ENCODE results near the gene ZBTB47. TPM values are rescaled to one million over a fixed set of nuclear protein-coding genes. Genes with fewer than 3 reads are reported as not detected.
A peak's percentile ranks its signal among the peaks of the same experiment; 100 is the strongest.

ZBTB47 gene
- total RNA-seq, 1 experiment from 2014 or later, result 8.1 TPM

- Histone ChIP-seq H3F3A (ENCODE audit: insufficient read depth, low read depth) (no peaks in the 10 kb centered on the region), H3K27ac (no peak overlapping the region), H3K9me2 (ENCODE audit: insufficient read depth) (no peaks in the 10 kb centered on the region), H3K4me1 (replicated peaks; ENCODE audit: insufficient read depth) (peaks cover 21% of the 10 kb centered on the region), H3K4me3 (no peak overlapping the region), H3K36me3 (ENCODE audit: low read depth) (no peaks in the 10 kb centered on the region), H3K9me3 (ENCODE audit: insufficient read depth, low read depth) (no peaks in the 10 kb centered on the region), H2AFZ (no peak overlapping the region), H4K20me1 (ENCODE audit: insufficient read depth) (no peaks in the 10 kb centered on the region), H3K79me2 (ENCODE audit: low read depth) (no peaks in the 10 kb centered on the region), H3K4me2 (no peak overlapping the region), H3K27me3 (ENCODE audit: insufficient read depth, low read depth) (no peaks in the 10 kb centered on the region)
- no TSS peak for BruUV-seq (replicated peaks)
- ChIA-PET CTCF (no interaction called here), POLR2A (ENCODE audit: unreplicated experiment) (no interaction called here)
- DNase-seq, result no peak
- intact Hi-C loops (cut with micrococcal nuclease; ENCODE audit: unreplicated experiment), result no loop called here
- TF ChIP-seq CTCF (conservative IDR thresholded peaks at IDR 0.05) (no peak), EZH2 (IDR thresholded peaks at IDR 0.05; ENCODE audit: low read depth) (no peak)
Measured at GRCh38 chr3:42682301-42683070, 29.0 kb downstream of the ZBTB47 start.

GRCh38 chr3:42683875-42684598 lies 30.5 kb downstream of the ZBTB47 start:
- Histone ChIP-seq H3K4me2 (peak overlapping the region; percentile 52), H2AFZ (no peak overlapping the region), H3K27ac (peak overlapping the region; percentile 41; the same call in 1 of the 2 replicates), H3F3A (ENCODE audit: insufficient read depth, low read depth) (no peaks in the 10 kb centered on the region), H3K9me3 (ENCODE audit: insufficient read depth, low read depth) (no peaks in the 10 kb centered on the region), H3K4me1 (replicated peaks; ENCODE audit: insufficient read depth) (peaks cover 21% of the 10 kb centered on the region), H3K4me3 (0 out of 2 replicates have a peak overlapping the region, but pooled peaks have one; percentile 17), H4K20me1 (ENCODE audit: insufficient read depth) (no peaks in the 10 kb centered on the region), H3K36me3 (ENCODE audit: low read depth) (no peaks in the 10 kb centered on the region), H3K27me3 (ENCODE audit: insufficient read depth, low read depth) (no peaks in the 10 kb centered on the region), H3K79me2 (ENCODE audit: low read depth) (no peaks in the 10 kb centered on the region), H3K9me2 (ENCODE audit: insufficient read depth) (no peaks in the 10 kb centered on the region)
- peak; percentile 56 to 88 for DNase-seq
- intact Hi-C loops (cut with micrococcal nuclease; ENCODE audit: unreplicated experiment), result loop anchor here (1.0 kb wide), 1 partner anchor 32 kb away; no protein-coding TSS in a partner anchor
- no TSS peak for BruUV-seq (replicated peaks)
- POLR2A ChIA-PET (ENCODE audit: unreplicated experiment), result interaction anchor here (0.6 to 0.7 kb wide), 3 partner anchors 14 to 182 kb away, joined by 3 to 6 read pairs (median 4); partner anchors contain the start of gene VIPR1
- CTCF ChIA-PET, result interaction anchor here (0.7 to 0.9 kb wide), 3 partner anchors 90 to 421 kb away, joined by 3 to 10 read pairs (median 4); no protein-coding TSS in a partner anchor
- no peak for TF ChIP-seq CTCF (conservative IDR thresholded peaks at IDR 0.05)
- TF ChIP-seq EZH2 (IDR thresholded peaks at IDR 0.05; ENCODE audit: low read depth), result no peak

GRCh38 chr3:42684632-42685362 lies 31.3 kb downstream of the ZBTB47 start:
- Histone ChIP-seq H3K4me1 (replicated peaks; ENCODE audit: insufficient read depth) (peaks cover 21% of the 10 kb centered on the region), H3K4me2 (peak overlapping the region; percentile 13; the same call in 1 of the 2 replicates), H4K20me1 (ENCODE audit: insufficient read depth) (no peaks in the 10 kb centered on the region), H3K9me3 (ENCODE audit: insufficient read depth, low read depth) (no peaks in the 10 kb centered on the region), H3K79me2 (ENCODE audit: low read depth) (no peaks in the 10 kb centered on the region), H2AFZ (no peak overlapping the region), H3K4me3 (no peak overlapping the region), H3K27me3 (ENCODE audit: insufficient read depth, low read depth) (no peaks in the 10 kb centered on the region), H3F3A (ENCODE audit: insufficient read depth, low read depth) (no peaks in the 10 kb centered on the region), H3K36me3 (ENCODE audit: low read depth) (no peaks in the 10 kb centered on the region), H3K27ac (0 out of 2 replicates have a peak overlapping the region, but pooled peaks have one; percentile 12), H3K9me2 (ENCODE audit: insufficient read depth) (no peaks in the 10 kb centered on the region)
- TF ChIP-seq EZH2 (IDR thresholded peaks at IDR 0.05; ENCODE audit: low read depth), result no peak
- TF ChIP-seq CTCF (conservative IDR thresholded peaks at IDR 0.05), result no peak
- ChIA-PET CTCF (no interaction called here), POLR2A (ENCODE audit: unreplicated experiment) (no interaction called here)
- intact Hi-C loops (cut with micrococcal nuclease; ENCODE audit: unreplicated experiment), result loop anchor here (1.0 kb wide), 1 partner anchor 32 kb away; no protein-coding TSS in a partner anchor
- BruUV-seq (replicated peaks), result no TSS peak
- no peak for DNase-seq
